NK-92 (cell line): ENCODE measurements around the gene SNX9.

ENCODE experiments used
- DNase-seq: peaks from one replicate; lab custom pipeline; 2025; ENCODE audit not compliant: unreplicated experiment; lab: John Stamatoyannopoulos, UW

SNX9 gene

DNA sequence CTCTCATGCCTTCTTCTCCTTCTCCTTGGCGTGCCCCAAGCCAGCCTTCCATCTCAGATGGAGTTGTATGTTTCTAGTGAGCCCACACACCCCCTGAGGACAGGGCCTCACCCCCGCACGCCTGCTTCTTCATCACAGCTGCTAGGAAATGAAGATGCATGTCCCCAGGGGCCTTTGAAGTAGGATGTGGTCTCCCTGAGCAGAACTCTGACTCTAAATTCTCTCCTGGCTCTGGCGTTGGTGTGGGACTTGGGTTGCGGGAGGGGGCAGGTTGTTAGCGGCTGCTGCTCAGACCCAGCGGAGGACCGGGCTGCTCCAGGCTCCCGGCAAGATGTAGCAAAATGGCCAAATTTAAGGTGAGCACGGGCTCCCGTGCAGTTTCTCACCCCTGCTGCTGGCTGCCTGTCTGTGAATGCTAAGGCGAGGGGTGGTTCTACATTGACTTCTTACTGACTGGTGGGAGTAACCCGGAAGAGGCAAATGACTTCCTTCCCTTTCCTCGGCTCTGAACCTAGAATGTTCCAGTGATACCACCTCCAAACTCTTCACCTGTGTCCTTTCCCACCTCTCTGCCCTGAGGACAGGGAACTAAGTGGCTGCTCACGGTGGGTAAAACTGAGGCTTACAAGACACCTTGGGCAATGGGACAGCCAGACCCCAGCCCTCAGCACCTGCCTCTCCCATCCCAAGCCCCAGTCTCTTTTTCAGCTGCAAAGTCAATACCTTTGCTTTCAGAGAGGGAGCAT is 167.4 kb downstream of the SNX9 start:
- DNase-seq, result no peak

DNA sequence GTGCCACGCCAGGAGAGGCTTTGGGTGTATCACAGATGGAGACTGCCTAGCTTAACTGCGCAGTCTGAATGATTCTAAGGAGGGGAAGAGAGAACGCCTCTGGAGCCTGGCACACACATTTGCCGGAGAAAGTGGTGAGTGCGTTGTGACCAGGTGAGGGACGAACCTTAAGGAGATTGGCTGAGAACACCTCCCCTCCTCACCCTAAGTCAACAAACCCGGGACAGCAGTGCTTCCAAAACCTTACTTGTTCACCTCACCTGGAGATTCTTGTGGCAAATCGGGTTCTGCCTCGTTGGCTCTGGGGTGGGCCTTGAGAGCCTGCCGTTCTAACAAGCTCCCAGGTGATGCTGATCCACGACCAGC is 168.0 kb downstream of the SNX9 start:
- no peak for DNase-seq

DNA sequence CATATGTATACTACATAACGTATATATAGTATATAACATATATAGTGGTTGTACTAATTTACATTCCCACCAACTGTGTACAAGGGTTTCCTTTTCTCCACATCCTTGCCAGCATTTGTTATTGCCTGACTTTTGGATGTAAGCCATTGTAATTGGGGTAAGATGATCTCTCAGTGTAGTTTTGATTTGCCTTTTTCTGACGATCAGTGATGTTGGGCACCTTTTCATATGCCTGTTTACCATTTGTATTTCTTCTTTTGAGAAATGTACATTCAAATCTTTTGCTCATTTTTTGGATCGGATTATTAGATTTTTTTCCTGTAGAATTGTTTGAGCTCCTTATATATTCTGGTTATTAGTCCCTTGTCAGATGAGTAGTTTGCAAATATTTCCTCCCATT is 170.0 kb downstream of the SNX9 start:
- DNase-seq, result no peak

DNA sequence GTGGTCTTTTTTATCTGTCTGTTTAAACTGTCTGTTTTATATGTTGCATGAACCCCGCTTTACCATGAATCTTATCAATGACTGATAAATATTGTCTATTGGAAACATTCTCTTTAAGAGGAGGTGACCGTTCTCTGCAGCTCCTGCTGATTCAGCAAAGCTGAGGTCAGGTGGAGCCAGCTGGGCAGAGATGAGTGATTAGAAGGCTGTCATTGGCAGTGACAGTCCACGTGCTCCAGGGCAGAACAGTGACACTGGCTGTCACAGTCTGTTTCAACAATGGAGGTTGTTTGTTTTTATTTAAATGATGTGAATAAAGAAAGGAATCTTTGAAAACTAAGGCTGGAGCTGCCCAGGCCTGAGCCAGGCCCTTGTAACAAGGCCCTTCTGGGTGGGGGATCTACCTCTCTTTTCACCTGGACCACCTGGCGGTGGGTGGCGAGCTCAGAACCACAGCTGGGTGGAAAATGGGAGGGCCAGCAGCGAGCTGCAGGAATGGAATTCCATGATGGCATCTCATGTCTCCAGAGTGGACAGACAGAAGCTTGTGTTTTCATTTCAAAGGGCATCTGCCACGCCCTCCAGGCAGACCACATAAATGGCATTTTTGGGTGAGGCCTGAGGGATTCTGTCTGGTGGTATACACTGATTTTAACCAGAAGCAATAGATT is 171.2 kb downstream of the SNX9 start:
- no peak for DNase-seq
